Progenitor cell of endocrine pancreas (in vitro differentiated cells): ENCODE results near the gene G6PC2. TPM values are rescaled to one million over a fixed set of nuclear protein-coding genes. Genes with fewer than 3 reads are reported as not detected.
A peak's percentile ranks its signal among the peaks of the same experiment; 100 is the strongest.

Experiments
- DNase-seq: peaks from one replicate; pipeline ENCODE4 v3.0.0; 2021; ENCODE audit warnings: low spot score; ENCODE audit not compliant: unreplicated experiment
- H3K27ac Mint-ChIP-seq: 2 replicates; pipeline ENCODE4 v1.8.0; 2021; ENCODE audit warnings: mild to moderate bottlenecking, moderate library complexity, mixed read lengths
- H3K27me3 Mint-ChIP-seq: 2 replicates; pipeline ENCODE4 v1.8.0; 2021; ENCODE audit warnings: mixed read lengths
- H3K36me3 Mint-ChIP-seq: 2 replicates; pipeline ENCODE4 v1.8.0; 2022; ENCODE audit warnings: mixed read lengths; ENCODE audit not compliant: insufficient read depth
- H3K4me1 Mint-ChIP-seq: 2 replicates; pipeline ENCODE4 v1.8.0; 2021; ENCODE audit warnings: low read depth, mixed read lengths
- H3K4me3 Mint-ChIP-seq: 2 replicates; pipeline ENCODE4 v1.8.0; 2021; ENCODE audit warnings: low read depth, mild to moderate bottlenecking, moderate library complexity, mixed read lengths
- H3K9me3 Mint-ChIP-seq: 2 replicates; pipeline ENCODE4 v1.8.0; 2021; ENCODE audit warnings: low read depth, mixed read lengths
- total RNA-seq: library from RNA; stranded (reverse); gene quantifications from 2 replicates; pipeline ENCODE4 v1.2.1, GENCODE V29; 2021
- TF ChIP-seq, protein P1 (sequence below): fragments of 200-600 bp; sonication (generic); IDR thresholded peaks from one replicate; pipeline ENCODE4 v1.5.0; 2021; ENCODE audit warnings: antibody characterized with exemption, mild to moderate bottlenecking; ENCODE audit not compliant: unreplicated experiment

The G6PC2 gene
- total RNA-seq, 1 donor from 2014 or later, result not detected

DNA sequence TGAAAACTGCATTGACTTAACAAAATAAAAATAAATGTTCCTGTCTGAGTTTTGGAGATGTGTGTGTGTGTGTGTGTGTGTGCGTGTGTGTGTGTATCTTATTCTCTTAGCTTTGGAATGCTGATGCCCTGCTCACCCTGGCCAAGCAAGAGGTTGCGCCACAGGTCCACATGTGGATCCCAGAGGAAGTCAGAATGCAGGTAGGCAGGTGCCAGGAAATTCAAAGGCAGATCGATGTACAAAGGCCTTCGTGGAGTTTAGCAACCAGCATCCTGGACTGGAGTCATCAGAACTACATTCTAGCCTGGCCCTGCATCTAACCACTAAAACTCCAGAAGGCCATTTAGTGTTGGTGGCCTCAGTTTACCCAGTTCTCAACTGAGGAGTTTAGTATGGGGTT is 12.4 kb downstream of the G6PC2 start:
- H3K27ac Mint-ChIP-seq, result no peak overlapping the region
- H3K4me1 Mint-ChIP-seq, result peaks cover 3% of the 10 kb centered on the region
- no peaks in the 10 kb centered on the region for H3K9me3 Mint-ChIP-seq
- no peaks in the 10 kb centered on the region for H3K36me3 Mint-ChIP-seq
- peaks cover 42% of the 10 kb centered on the region for H3K27me3 Mint-ChIP-seq
- no peak overlapping the region for H3K4me3 Mint-ChIP-seq
- no peak for DNase-seq
- TF ChIP-seq, protein P1, sequence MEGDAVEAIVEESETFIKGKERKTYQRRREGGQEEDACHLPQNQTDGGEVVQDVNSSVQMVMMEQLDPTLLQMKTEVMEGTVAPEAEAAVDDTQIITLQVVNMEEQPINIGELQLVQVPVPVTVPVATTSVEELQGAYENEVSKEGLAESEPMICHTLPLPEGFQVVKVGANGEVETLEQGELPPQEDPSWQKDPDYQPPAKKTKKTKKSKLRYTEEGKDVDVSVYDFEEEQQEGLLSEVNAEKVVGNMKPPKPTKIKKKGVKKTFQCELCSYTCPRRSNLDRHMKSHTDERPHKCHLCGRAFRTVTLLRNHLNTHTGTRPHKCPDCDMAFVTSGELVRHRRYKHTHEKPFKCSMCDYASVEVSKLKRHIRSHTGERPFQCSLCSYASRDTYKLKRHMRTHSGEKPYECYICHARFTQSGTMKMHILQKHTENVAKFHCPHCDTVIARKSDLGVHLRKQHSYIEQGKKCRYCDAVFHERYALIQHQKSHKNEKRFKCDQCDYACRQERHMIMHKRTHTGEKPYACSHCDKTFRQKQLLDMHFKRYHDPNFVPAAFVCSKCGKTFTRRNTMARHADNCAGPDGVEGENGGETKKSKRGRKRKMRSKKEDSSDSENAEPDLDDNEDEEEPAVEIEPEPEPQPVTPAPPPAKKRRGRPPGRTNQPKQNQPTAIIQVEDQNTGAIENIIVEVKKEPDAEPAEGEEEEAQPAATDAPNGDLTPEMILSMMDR, result no peak

DNA sequence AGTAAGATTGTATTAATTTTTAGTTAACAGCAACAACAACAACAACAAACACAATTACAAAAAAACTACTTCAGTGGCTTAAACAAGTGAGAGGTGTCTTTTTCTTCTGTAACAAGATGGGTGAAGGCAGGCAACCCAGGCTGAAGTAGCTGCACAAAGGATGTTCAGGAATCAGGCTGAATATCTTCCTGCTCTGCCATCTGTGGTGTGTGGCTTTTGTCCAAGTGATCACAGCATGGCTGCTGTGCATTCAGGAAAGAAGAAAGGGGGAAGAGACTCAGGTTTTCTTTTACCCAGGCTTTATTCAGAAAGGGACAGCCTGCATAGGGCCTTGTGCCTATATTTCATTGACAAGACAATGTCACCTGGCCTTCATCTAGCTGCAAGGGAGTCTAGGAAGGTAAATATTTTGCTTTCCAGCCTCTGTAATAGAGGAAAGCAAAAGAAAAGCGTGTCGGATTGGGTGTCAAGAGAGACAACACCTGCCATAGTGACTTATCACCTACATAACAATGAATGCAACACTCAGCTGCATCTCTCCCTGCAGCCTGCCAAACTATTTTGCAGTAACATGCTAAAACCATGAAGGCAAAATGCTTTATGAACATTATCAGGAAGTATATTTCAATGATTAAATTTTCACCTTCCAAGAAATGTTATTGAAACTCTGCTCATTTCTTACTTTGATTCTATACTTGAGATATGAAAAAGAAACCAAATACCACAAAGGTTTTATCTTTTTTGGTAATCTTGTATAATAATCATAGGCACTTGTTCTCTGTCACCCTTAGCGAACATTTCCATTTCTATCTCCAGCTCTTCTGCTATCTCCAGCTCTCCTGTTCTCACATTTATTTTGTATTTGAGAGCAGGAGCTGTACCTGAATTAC is 14.6 kb downstream of the G6PC2 start:
- peaks cover 29% of the 10 kb centered on the region for H3K27me3 Mint-ChIP-seq
- H3K4me1 Mint-ChIP-seq, result peaks cover 3% of the 10 kb centered on the region
- H3K4me3 Mint-ChIP-seq, result no peak overlapping the region
- no peak overlapping the region for H3K27ac Mint-ChIP-seq
- DNase-seq, result no peak
- no peaks in the 10 kb centered on the region for H3K36me3 Mint-ChIP-seq
- TF ChIP-seq, protein P1, result no peak
- no peaks in the 10 kb centered on the region for H3K9me3 Mint-ChIP-seq

DNA sequence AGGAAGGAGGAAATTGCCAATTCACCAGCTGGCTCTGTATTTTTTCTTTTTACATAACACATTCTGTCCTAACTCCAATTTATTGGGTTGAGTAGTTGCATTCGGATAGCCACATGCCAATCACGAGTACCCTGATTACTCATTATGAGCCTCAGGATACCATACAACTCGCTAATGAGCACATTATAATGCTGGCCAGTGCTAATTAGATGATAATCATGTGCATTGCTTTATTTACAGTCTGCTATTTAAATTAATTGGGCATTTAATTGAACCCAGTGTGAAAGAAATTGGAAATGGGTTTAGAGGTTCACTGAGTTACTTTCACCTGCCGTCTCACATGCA is 15.2 kb downstream of the G6PC2 start:
- H3K4me1 Mint-ChIP-seq, result peaks cover 3% of the 10 kb centered on the region
- peaks cover 29% of the 10 kb centered on the region for H3K27me3 Mint-ChIP-seq
- H3K9me3 Mint-ChIP-seq, result no peaks in the 10 kb centered on the region
- no peak for DNase-seq
- H3K27ac Mint-ChIP-seq, result no peak overlapping the region
- H3K36me3 Mint-ChIP-seq, result no peaks in the 10 kb centered on the region
- TF ChIP-seq, protein P1, result no peak
- no peak overlapping the region for H3K4me3 Mint-ChIP-seq

DNA sequence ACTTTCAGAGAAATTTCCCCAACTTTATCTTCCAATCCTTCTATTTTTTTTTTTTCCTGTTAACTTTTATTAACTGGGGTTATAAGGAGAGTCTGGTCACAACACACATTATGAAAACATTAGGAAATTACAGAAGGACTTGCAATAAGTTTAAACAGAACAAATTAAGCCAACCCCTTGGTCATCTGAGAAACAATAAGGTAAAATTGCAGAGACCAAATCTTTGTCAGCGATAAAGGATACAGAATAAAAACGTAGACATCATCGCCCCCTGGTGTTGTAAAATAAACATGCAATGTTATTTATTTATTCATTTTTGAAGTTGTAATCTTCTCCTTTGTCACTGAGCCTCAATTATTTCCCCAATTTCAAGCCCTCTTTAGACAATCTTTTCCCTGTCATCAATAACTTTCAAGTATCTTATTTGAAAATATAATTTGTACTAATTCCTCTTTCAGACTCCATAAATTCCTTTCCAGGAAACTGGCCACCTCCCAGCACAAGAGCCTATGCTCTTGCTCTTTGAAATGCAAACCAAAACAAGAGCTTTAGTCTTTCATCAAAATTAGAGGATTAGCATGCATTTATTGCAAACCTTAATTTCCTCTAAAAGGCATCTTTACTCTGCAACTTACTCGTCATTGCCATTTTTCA is 19.5 kb downstream of the G6PC2 start:
- no peak overlapping the region for H3K27ac Mint-ChIP-seq
- H3K9me3 Mint-ChIP-seq, result no peaks in the 10 kb centered on the region
- no peaks in the 10 kb centered on the region for H3K36me3 Mint-ChIP-seq
- H3K4me1 Mint-ChIP-seq, result no peaks in the 10 kb centered on the region
- no peak overlapping the region for H3K4me3 Mint-ChIP-seq
- TF ChIP-seq, protein P1, result peak; percentile 76
- no peak for DNase-seq
- peaks cover 5% of the 10 kb centered on the region for H3K27me3 Mint-ChIP-seq

DNA sequence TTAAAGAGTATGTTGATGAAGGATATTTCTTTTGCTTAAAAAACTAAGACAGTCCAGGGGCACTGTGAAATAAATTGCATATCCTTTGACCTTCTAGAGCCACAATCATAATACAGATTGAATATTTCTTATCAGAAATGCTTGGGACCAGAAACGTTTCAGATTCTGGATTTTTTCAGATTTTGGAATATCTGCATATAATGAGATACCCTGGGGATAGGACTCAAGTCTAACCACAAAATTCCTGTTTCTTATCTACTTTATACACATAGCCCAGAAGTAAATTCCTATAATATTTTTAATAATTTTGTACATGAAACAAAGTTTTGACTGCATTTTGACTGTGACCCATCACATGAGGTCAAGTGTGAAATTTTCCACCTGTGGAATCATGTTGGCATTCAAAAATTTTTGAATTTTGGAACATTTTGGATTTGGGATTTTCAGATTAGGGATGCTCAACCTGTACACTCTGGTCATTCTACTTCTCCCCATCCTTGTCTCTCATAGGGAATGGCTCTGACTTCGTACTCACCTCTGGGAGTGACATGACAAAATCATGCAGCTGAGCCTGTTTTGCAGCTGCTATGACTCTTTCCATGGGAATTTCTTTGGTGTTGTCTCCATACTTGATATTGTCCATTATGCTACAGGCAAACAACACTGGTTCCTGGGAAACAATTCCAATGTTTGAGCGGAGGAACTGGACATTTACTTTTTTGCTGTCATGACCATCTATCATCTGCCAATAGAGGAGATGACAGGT is 25.7 kb downstream of the G6PC2 start:
- no peak overlapping the region for H3K27ac Mint-ChIP-seq
- H3K9me3 Mint-ChIP-seq, result no peaks in the 10 kb centered on the region
- H3K27me3 Mint-ChIP-seq, result peaks cover 17% of the 10 kb centered on the region
- H3K4me3 Mint-ChIP-seq, result no peak overlapping the region
- TF ChIP-seq, protein P1, result no peak
- peaks cover 20% of the 10 kb centered on the region for H3K4me1 Mint-ChIP-seq
- H3K36me3 Mint-ChIP-seq, result no peaks in the 10 kb centered on the region
- no peak for DNase-seq
